ENCODE measurements around the gene TLR3.

TLR3 gene

GRCh38 chr4:186104890-186105646 lies 36.1 kb downstream of the TLR3 start:
- DNase-seq (ENCODE audit: low spot score) = no peak

DNA sequence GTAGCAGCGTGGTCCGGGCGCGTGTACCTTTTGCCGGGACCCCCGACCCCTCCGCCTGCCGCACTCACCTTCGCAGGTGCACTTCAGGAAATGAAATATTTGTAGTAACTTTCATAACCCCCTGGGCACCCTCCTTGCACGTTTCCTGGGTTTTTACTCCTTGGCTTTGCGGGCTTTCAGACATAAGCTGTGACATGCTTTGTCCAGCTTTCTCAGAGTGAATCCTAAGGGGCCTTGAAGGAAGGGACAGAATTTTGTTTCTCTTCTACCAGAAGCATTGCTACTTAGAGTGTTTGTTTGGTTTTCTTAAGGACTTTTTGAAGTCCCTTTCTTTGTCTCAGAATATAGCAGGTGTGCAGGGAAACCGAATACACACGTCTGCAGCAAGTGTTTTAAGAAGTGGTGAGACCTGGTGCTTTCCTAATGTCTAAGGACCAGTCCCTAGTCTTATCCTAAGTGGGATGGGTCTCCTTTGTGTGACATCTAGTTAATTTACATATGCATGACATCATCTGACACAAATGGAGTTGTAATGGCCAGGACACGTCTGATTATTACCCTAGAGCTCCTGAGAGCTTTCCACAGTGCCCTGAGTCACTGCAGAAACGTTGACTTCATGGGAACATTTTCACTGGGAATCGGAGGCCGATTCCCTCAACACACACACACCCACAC lies 36.8 kb downstream of the TLR3 start:
- no peak for DNase-seq (ENCODE audit: low spot score)

DNA sequence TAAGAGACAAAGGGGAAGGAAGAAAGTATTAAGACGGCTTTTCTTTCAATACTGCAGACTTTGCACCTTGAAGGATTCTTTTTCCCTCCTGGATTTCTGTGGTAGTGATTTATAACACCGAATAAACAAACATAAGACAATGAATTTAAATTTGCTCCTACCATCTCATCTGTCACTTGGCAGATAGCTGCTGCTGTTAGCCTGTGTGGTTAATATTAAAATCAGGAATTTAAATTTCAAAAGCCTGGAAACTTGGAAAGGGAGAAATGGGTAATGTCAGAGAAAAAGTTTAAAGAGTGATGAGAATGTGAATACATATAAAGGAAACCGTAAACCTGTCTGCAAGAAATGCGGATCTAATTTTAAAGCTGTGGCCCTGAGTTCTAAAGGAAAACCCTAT lies 39.0 kb downstream of the TLR3 start:
- DNase-seq (ENCODE audit: low spot score) = no peak

- DNase-seq (ENCODE audit: low spot score) = no peak
These were observed 39.4 kb downstream of the TLR3 start for GRCh38 chr4:186108391-186108790.

DNA sequence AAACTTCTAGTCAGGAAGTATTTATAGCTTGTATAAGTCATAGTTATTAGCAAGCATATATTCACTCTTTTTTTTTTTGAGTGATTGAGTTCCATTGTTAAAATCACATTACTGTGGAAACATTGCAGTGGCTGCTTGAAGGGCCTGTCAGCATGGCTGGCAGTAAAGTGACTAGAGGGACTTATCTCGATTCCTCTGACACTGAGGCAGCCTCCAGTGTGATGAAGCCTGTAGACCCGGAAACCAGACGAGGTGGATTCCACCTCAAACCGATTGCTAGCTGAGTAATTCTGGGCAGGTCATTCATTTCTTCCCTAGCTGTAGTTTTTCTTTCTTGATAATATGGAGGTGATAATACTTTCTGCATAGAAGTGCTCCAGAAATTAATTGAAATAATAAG lies 40.3 kb downstream of the TLR3 start:
- no peak for DNase-seq (ENCODE audit: low spot score)

GRCh38 chr4:186116697-186117096 lies 47.7 kb downstream of the TLR3 start:
- no peak for DNase-seq (ENCODE audit: low spot score)

DNA sequence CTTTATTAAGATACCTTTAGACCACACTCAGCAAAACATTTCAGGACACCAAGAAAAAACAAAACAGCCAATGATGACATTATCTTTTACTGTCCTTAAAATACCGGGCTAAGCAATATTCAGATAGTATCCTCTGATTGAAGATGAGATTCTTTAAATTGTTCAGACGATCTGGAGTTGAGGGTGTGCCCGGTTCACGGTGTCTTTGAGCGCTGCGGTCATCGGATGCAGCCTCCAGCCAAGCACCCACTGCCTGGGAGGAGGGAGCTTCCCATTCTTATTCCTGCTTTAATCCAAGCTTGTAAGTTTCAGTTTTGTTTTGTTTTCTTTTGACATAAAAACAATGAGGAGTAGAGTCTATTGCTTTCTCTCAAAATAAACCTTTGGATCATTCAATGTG lies 49.6 kb downstream of the TLR3 start:
- DNase-seq (ENCODE audit: low spot score) = no peak

DNA sequence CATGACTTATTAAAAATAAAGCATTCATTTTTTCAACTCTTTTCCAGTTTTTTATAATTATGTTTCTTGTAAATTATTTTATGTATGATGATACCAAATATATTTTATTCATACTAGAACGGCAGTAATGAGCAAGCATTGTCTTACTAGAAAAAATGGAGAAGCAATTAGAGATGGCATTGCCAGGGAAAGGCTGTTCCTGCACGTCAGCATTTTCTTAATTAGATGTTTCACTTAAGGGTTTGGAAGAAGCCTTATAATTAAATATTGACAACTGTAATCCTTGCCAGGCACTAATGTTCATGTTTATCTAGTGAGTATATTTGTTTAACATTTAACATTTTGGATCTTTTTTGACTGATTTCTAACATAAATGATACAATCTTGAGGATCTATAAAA lies 52.1 kb downstream of the TLR3 start:
- DNase-seq (ENCODE audit: low spot score) = no peak

DNA sequence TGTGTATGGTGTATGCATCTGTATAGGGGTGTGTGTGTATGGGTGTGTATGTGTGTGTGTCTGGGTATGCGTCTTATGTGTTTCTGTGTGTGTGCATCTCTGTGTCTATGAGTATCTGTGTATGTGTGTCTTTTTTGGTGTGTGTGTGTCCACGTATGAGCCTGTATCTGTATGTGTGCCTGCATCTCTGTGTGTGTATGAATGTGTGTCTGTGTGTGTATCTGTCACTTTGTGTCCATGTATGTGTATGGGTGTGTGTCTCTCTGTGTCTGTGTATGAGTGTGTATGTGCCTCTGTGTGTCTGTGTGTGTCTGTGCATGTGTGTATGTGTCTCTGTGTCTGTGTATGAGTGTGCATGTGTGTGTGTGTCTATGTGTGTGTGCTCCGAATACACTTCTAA lies 59.9 kb downstream of the TLR3 start:
- no peak for DNase-seq (ENCODE audit: low spot score)

- DNase-seq (ENCODE audit: low spot score) = no peak
These were observed 63.0 kb downstream of the TLR3 start for GRCh38 chr4:186131935-186132334.

- DNase-seq (ENCODE audit: low spot score) = no peak
These were observed 63.8 kb downstream of the TLR3 start for GRCh38 chr4:186132577-186133242.

GRCh38 chr4:186134257-186134656 lies 65.3 kb downstream of the TLR3 start:
- DNase-seq (ENCODE audit: low spot score) = no peak

DNA sequence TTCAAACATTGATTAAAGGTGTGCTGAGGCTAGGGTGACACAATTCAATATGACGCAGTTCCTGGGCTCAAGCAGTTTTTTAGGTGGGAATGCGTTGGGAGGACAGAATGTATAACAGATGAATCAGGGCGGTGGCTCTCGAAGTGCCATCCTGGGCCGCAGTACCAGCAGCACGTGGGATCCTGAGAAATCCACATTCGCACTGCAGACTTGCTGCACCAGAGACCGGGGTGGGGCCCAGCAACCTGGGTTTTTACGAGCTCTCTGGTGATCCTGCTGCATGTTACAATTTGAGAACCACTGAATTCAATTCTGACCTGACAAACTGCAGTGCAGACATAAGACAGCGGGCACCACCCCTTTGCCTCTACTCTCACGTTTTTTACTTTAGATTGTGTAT lies 65.9 kb downstream of the TLR3 start:
- no peak for DNase-seq (ENCODE audit: low spot score)

DNA sequence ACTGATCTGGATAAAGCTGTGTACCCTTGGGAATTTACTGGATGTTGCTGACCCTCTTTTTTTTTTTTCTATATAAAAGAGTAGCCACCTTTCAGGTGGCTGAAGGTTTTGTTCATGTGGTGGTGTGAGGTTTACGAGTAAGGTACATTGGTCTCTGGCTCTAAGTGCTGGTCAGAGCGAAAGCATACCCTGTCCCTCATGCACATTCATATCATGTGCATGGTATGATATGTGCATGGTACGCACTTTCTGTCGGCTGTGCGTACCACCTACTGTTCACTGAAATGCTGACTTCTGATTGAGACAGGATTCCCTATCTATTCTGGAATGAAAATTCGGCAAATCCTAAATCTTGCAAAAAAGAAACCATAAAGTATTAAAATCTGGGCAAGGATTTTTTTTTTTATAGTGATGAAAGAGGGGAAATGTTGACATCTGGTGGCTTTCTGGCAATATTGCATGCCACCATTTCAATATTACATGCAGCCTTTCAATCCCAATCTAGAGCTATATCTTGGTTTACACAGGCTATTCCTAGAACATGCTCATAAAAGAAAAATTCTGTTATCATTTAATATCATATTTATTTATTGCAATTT lies 68.3 kb downstream of the TLR3 start:
- no peak for DNase-seq (ENCODE audit: low spot score)
